ENCODE results near the gene ORC5. TPM values are rescaled to one million over a fixed set of nuclear protein-coding genes. Genes with fewer than 3 reads are reported as not detected.
A peak's percentile ranks its signal among the peaks of the same experiment; 100 is the strongest.

Gene ORC5
- total RNA-seq, 6 donors from 2014 or later, result 4.9 to 22.0 (median 13.8) TPM

- H3K27ac ChIP-seq, result no peak overlapping the region
- H3K27me3 ChIP-seq, result no peaks in the 10 kb centered on the region
- no peak for ATAC-seq (ENCODE audit: low FRiP score in 2 of 2)
- 79 to 82% methylated on average over 6 of the region's 6 CpGs for WGBS, 2 donors
- no peaks in the 10 kb centered on the region for H3K9me3 ChIP-seq
- no peaks in the 10 kb centered on the region for H3K4me1 ChIP-seq
- H3K4me3 ChIP-seq, result no peak overlapping the region
- no peak for TF ChIP-seq POLR2AphosphoS5 (IDR thresholded peaks at IDR 0.05)
- TF ChIP-seq CTCF (IDR thresholded peaks at IDR 0.05), result no peak
- TF ChIP-seq EP300 (IDR thresholded peaks at IDR 0.05), result no peak
- TF ChIP-seq POLR2A (IDR thresholded peaks at IDR 0.05), result no peak
- peaks cover 0 to 38% (median 9%) of the 10 kb centered on the region in 4 donors for H3K36me3 ChIP-seq
- no peak for DNase-seq
Observed at GRCh38 chr7:104162081-104162480, 45.7 kb downstream of the ORC5 start.

GRCh38 chr7:104161244-104161643, 46.6 kb downstream of the ORC5 start:
- Histone ChIP-seq H3K4me1 (no peaks in the 10 kb centered on the region), H3K4me3 (no peak overlapping the region), H3K36me3 (peaks cover 0 to 34% (median 9%) of the 10 kb centered on the region in 4 donors), H3K9me3 (no peaks in the 10 kb centered on the region), H3K27me3 (no peaks in the 10 kb centered on the region), H3K27ac (no peak overlapping the region)
- DNase-seq, result no peak
- WGBS, 2 donors, result 78 to 94% methylated on average over 3 of the region's 3 CpGs
- TF ChIP-seq POLR2AphosphoS5 (IDR thresholded peaks at IDR 0.05), result no peak
- no peak for ATAC-seq (ENCODE audit: low FRiP score in 2 of 2)

- DNase-seq (no peak), ATAC-seq (ENCODE audit: low FRiP score in 2 of 2) (no peak)
- H3K9me3 ChIP-seq, result no peaks in the 10 kb centered on the region
- no peak overlapping the region for H3K27ac ChIP-seq
- no peak overlapping the region for H3K4me3 ChIP-seq
- no peaks in the 10 kb centered on the region for H3K4me1 ChIP-seq
- no peak for TF ChIP-seq EP300 (IDR thresholded peaks at IDR 0.05)
- TF ChIP-seq CTCF (IDR thresholded peaks at IDR 0.05), result peak in 2 of 6 experiments; percentile 12 to 26
- H3K36me3 ChIP-seq, result peaks cover 0 to 34% (median 9%) of the 10 kb centered on the region in 4 donors
- no peaks in the 10 kb centered on the region for H3K27me3 ChIP-seq
Observed at GRCh38 chr7:104160375-104160774, 47.4 kb downstream of the ORC5 start.

- no peak for DNase-seq
- 35 to 54% methylated on average over 2 of the region's 2 CpGs for whole genome bisulfite sequencing, 2 donors
- no peak for TF ChIP-seq POLR2AphosphoS5 (IDR thresholded peaks at IDR 0.05)
- TF ChIP-seq CTCF (IDR thresholded peaks at IDR 0.05), result peak in 1 of 6 experiments; percentile 27
Observed at GRCh38 chr7:104156842-104157277, 51.0 kb downstream of the ORC5 start.

GRCh38 chr7:104153287-104153686, 54.5 kb downstream of the ORC5 start:
- no peaks in the 10 kb centered on the region for H3K27me3 ChIP-seq
- H3K36me3 ChIP-seq, result peaks cover 0 to 4% (median 0%) of the 10 kb centered on the region in 4 donors
- no peaks in the 10 kb centered on the region for H3K9me3 ChIP-seq
- H3K4me1 ChIP-seq, result no peaks in the 10 kb centered on the region
- DNase-seq, result no peak
- H3K27ac ChIP-seq, result no peak overlapping the region
- no peak for TF ChIP-seq POLR2A (IDR thresholded peaks at IDR 0.05)
- no peak for TF ChIP-seq POLR2AphosphoS5 (IDR thresholded peaks at IDR 0.05)
- no peak for TF ChIP-seq CTCF (IDR thresholded peaks at IDR 0.05)
- TF ChIP-seq EP300 (IDR thresholded peaks at IDR 0.05), result no peak
- 69 to 70% methylated on average over 4 of the region's 4 CpGs for WGBS, 2 donors
- H3K4me3 ChIP-seq, result no peak overlapping the region
- ATAC-seq (ENCODE audit: low FRiP score in 2 of 2), result no peak

More at GRCh38 chr7:104156842-104157277, 51.0 kb downstream of the ORC5 start:
- Histone ChIP-seq H3K36me3 (peaks cover 0 to 14% (median 0%) of the 10 kb centered on the region in 4 donors), H3K4me3 (no peak overlapping the region), H3K27me3 (no peaks in the 10 kb centered on the region), H3K27ac (no peak overlapping the region), H3K9me3 (no peaks in the 10 kb centered on the region), H3K4me1 (no peaks in the 10 kb centered on the region)
- no peak for ATAC-seq (ENCODE audit: low FRiP score in 2 of 2)
